ENCODE measurements around the gene FUT9.

DNA sequence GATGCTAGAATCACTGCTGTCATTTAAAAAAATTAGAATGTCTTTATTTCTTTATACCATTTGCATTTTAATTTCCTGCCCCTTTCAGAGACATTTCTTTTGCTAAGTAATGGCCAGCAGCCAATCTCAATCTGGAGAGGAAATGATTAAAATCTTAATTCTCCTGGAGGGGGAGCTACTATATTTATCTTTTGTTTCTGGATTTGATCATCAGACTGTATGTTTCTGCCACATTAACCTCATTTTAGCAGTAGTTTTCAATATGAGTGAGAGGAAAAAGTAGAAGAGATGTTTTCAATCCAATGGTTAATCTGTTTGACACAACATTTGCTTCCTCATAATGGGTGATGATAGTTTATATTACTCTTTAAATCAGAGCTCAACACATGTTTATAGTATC is 138.0 kb downstream of the FUT9 start:
- TF ChIP-seq CTCF (IDR thresholded peaks at IDR 0.05) (no peak), POLR2A (IDR thresholded peaks at IDR 0.05) (no peak)
